SK-N-MC (cell line): ENCODE measurements around the gene FIBIN.

ENCODE experiments used
- EZH2 ChIP-seq: fragments of 200-600 bp; sonication (generic); IDR thresholded peaks from one replicate; pipeline ENCODE4 v1.6.1; 2017; ENCODE audit warnings: antibody characterized with exemption
- FOXP2 ChIP-seq: optimal IDR thresholded peaks from 2 replicates; pipeline ENCODE3; 2011; ENCODE audit warnings: mild to moderate bottlenecking, moderate library complexity; ENCODE audit not compliant: insufficient read depth; ENCODE audit errors: extremely low read length, control extremely low read depth
- POLR2AphosphoS5 ChIP-seq: IDR thresholded peaks from 2 replicates; pipeline ENCODE4 v1.6.1; 2012; ENCODE audit warnings: mild to moderate bottlenecking, low read depth, low read length, borderline replicate concordance

DNA sequence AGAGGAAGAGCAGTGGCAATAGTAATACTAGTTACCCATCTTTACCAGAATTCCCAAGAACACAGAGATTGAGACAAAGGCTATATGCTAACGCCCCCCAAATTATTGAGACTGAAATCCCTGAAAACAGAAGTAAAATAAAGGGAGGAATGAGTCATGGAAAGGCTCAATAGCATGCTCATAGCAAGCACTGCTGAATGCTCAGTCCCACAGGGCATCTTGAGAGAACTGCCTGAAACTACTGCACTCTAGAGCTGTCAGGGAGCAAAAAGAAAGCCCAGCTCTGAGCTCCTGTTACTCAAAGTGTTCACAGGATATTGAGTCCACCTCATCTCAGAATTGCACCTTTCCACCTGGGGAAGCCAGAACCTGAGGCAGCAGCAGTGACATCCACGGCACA, 44.1 kb upstream of the FIBIN start:
- TF ChIP-seq EZH2 (no peak), POLR2AphosphoS5 (no peak), FOXP2 (no peak)
